ENCODE results near the gene RNF38. TPM values are rescaled to one million over a fixed set of nuclear protein-coding genes. Genes with fewer than 3 reads are reported as not detected.
A peak's percentile ranks its signal among the peaks of the same experiment; 100 is the strongest.

Gene RNF38
- total and polyA plus RNA-seq, 9 of the 15 experiments (the other 6 are each of a cell fraction or from before 2014, with no cell fraction given) = 1.6 to 9.8 (median 4.5) TPM

DNA sequence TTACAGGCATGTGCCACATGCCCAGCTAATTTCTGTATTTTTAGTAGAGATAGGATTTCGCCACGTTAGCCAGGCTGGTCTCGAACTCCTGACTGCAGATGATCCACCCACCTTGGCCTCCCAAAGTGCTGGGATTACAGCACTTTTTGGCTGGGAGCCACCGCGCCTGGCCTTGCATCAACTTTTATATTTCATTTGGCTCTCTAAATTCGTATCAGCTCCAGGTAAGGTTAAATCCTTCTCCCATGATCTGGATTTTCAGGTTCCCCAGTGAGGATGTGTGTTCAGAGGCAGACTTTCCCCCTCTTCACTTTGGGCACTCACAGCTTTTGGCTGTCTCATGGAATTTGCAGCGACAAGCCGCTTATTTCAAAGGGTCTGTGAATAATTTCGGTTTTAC is 16.8 kb upstream of the RNF38 start:
- WGBS (ENCODE audit: insufficient coverage, low coverage, missing lambda C conversion rate) = 86% methylated on average over 8 of the region's 9 CpGs
- no TSS peak for BruUV-seq (replicated peaks)
- CTCF ChIA-PET (ENCODE audit: low intra/inter-chr PET ratio) = no interaction called here
- DNase-seq (ENCODE audit: extremely low read depth in 1 of 4, low spot score in 3 of 4) (no peak), FAIRE-seq (no peak), ATAC-seq (no peak)
- no peaks in the 10 kb centered on the region for H4K20me1 ChIP-seq (replicated peaks; ENCODE audit: control insufficient read depth, insufficient read depth, low read length)
- H3K9ac ChIP-seq (ENCODE audit: insufficient read depth in 1 of 2, low read depth in 2 of 2, low read length in 2 of 2) = no peak overlapping the region
- H3K4me1 ChIP-seq (replicated peaks in 1 of 2; ENCODE audit: control insufficient read depth in 2 of 2, insufficient read depth in 2 of 2, low read length in 2 of 2) = no peaks in the 10 kb centered on the region
- intact Hi-C loops (cut with micrococcal nuclease) (no loop called here), in situ Hi-C loops (cut with MboI) (loop anchor here (25.0 kb wide), 1 partner anchor 320 kb away; no protein-coding TSS in a partner anchor)
- POLR2A ChIA-PET = no interaction called here
- H3K36me3 ChIP-seq (ENCODE audit: control insufficient read depth, insufficient read depth, low read length) = 0 out of 3 replicates have a peak, but pooled peaks cover 2% of the 10 kb centered on the region
- H2AFZ ChIP-seq (ENCODE audit: low read depth, low read length) = no peak overlapping the region
- H3K27ac ChIP-seq (ENCODE audit: extremely low read depth, low read depth, low read length) = no peak overlapping the region
- no peak overlapping the region for H3K4me3 ChIP-seq
- no peaks in the 10 kb centered on the region for H3K9me1 ChIP-seq (ENCODE audit: control insufficient read depth, insufficient read depth, low read length)
- H3K79me2 ChIP-seq (ENCODE audit: control insufficient read depth, insufficient read depth, low read length) = no peaks in the 10 kb centered on the region
- H3K9me3 ChIP-seq (replicated peaks; ENCODE audit: control insufficient read depth, insufficient read depth, low read depth, low read length) = no peaks in the 10 kb centered on the region
- TF ChIP-seq, protein P1, sequence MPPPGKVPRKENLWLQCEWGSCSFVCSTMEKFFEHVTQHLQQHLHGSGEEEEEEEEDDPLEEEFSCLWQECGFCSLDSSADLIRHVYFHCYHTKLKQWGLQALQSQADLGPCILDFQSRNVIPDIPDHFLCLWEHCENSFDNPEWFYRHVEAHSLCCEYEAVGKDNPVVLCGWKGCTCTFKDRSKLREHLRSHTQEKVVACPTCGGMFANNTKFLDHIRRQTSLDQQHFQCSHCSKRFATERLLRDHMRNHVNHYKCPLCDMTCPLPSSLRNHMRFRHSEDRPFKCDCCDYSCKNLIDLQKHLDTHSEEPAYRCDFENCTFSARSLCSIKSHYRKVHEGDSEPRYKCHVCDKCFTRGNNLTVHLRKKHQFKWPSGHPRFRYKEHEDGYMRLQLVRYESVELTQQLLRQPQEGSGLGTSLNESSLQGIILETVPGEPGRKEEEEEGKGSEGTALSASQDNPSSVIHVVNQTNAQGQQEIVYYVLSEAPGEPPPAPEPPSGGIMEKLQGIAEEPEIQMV (tag; conservative IDR thresholded peaks at IDR 0.05; ENCODE audit: low read depth) = no peak
- no peak for TF ChIP-seq FOSL1 (tag; conservative IDR thresholded peaks at IDR 0.05)
- H3K4me2 ChIP-seq (ENCODE audit: insufficient read depth, low read length) = no peak overlapping the region
- no peaks in the 10 kb centered on the region for H3K27me3 ChIP-seq (ENCODE audit: control insufficient read depth in 2 of 2, insufficient read depth in 2 of 2, low read length in 2 of 2)

DNA sequence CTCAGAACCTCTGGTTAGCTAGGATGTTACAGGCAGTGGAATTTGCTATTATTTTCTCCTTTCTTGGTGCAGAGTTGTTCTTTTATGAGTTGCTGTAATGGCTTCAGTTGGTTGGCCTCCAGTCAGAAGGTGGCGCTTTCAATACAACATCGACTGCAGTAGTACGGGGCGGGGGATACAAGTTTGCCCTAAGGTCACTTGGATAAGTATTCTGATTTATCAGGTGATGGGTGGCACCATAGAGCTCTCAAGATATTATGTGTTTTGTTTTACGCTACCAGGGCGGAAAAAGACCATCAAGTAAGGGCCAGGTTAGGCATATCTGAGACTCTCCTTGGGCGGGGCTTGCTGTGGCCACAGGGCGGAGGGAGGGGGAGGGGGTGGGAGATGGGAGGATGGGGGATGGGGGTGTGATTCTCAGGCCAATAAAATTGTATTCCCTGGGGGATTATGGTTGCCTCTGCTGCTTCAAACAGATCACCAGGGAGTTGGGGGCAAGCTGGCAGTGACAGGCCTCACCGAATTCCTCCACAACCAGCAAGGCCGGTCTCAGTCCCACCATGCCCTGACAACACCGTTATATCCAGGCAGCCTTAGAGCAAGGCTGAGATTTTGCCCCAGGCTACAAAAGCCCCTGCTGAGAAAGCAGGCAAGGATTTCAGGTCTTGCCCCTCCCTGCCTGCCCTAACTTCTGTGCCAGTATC is 15.9 kb upstream of the RNF38 start:
- FAIRE-seq (no peak), DNase-seq (ENCODE audit: extremely low read depth in 1 of 4, low spot score in 3 of 4) (no peak), ATAC-seq (no peak)
- H3K9me3 ChIP-seq (replicated peaks; ENCODE audit: control insufficient read depth, insufficient read depth, low read depth, low read length) = no peaks in the 10 kb centered on the region
- H3K9ac ChIP-seq (ENCODE audit: insufficient read depth in 1 of 2, low read depth in 2 of 2, low read length in 2 of 2) = no peak overlapping the region
- H3K4me2 ChIP-seq (ENCODE audit: insufficient read depth, low read length) = no peak overlapping the region
- H3K36me3 ChIP-seq (ENCODE audit: control insufficient read depth, insufficient read depth, low read length) = 0 out of 3 replicates have a peak, but pooled peaks cover under 1% of the 10 kb centered on the region
- ChIA-PET CTCF (ENCODE audit: low intra/inter-chr PET ratio) (no interaction called here), POLR2A (no interaction called here)
- H3K27ac ChIP-seq (ENCODE audit: extremely low read depth, low read depth, low read length) = no peak overlapping the region
- H3K27me3 ChIP-seq (ENCODE audit: control insufficient read depth in 2 of 2, insufficient read depth in 2 of 2, low read length in 2 of 2) = no peaks in the 10 kb centered on the region
- no TSS peak for BruUV-seq (replicated peaks)
- intact Hi-C loops (cut with micrococcal nuclease) (loop anchor here (2.0 kb wide), 1 partner anchor 35 kb away; no protein-coding TSS in a partner anchor), in situ Hi-C loops (cut with MboI) (loop anchor here (25.0 kb wide), 1 partner anchor 321 kb away; no protein-coding TSS in a partner anchor)
- no peaks in the 10 kb centered on the region for H3K9me1 ChIP-seq (ENCODE audit: control insufficient read depth, insufficient read depth, low read length)
- no peaks in the 10 kb centered on the region for H4K20me1 ChIP-seq (replicated peaks; ENCODE audit: control insufficient read depth, insufficient read depth, low read length)
- H3K4me3 ChIP-seq = no peak overlapping the region
- WGBS (ENCODE audit: insufficient coverage, low coverage, missing lambda C conversion rate) = 87% methylated on average over 6 of the region's 11 CpGs
- TF ChIP-seq, protein P2, sequence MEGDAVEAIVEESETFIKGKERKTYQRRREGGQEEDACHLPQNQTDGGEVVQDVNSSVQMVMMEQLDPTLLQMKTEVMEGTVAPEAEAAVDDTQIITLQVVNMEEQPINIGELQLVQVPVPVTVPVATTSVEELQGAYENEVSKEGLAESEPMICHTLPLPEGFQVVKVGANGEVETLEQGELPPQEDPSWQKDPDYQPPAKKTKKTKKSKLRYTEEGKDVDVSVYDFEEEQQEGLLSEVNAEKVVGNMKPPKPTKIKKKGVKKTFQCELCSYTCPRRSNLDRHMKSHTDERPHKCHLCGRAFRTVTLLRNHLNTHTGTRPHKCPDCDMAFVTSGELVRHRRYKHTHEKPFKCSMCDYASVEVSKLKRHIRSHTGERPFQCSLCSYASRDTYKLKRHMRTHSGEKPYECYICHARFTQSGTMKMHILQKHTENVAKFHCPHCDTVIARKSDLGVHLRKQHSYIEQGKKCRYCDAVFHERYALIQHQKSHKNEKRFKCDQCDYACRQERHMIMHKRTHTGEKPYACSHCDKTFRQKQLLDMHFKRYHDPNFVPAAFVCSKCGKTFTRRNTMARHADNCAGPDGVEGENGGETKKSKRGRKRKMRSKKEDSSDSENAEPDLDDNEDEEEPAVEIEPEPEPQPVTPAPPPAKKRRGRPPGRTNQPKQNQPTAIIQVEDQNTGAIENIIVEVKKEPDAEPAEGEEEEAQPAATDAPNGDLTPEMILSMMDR (IDR thresholded peaks at IDR 0.05 in 2 of 3, conservative IDR thresholded peaks at IDR 0.05 in 1 of 3; ENCODE audit: insufficient read depth in 2 of 3, low read depth in 1 of 3, low read length in 3 of 3) = peak in 1 of 3 experiments; percentile 5; a peak in 1 of 6 replicates
- no peak for TF ChIP-seq ZNF175 (CRISPR knock-in tag; IDR thresholded peaks at IDR 0.05; ENCODE audit: low read depth)
- TF ChIP-seq, protein P3, sequence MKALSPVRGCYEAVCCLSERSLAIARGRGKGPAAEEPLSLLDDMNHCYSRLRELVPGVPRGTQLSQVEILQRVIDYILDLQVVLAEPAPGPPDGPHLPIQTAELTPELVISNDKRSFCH (CRISPR knock-in tag; IDR thresholded peaks at IDR 0.05) = no peak
- TF ChIP-seq, protein P3 (tag; IDR thresholded peaks at IDR 0.05) = no peak
- H3K79me2 ChIP-seq (ENCODE audit: control insufficient read depth, insufficient read depth, low read length) = no peaks in the 10 kb centered on the region
- H2AFZ ChIP-seq (ENCODE audit: low read depth, low read length) = no peak overlapping the region
- no peaks in the 10 kb centered on the region for H3K4me1 ChIP-seq (replicated peaks in 1 of 2; ENCODE audit: control insufficient read depth in 2 of 2, insufficient read depth in 2 of 2, low read length in 2 of 2)

Data from K562 (cell line).